Smooth muscle cell (in vitro differentiated cells): Measurements from ENCODE around the gene CRK. TPM values are rescaled to one million over a fixed set of nuclear protein-coding genes. Genes with fewer than 3 reads are reported as not detected.

Experiments used
- DNase-seq: peaks from one replicate; lab custom pipeline; 2025; ENCODE audit not compliant: unreplicated experiment; lab: John Stamatoyannopoulos, UW
- H2AFZ ChIP-seq: fragments of 200-600 bp; sonication (generic); 2 replicates; pipeline ENCODE4 v1.6.0; 2016; ENCODE audit warnings: antibody characterized with exemption, low read depth, mild to moderate bottlenecking
- H3F3A ChIP-seq: fragments of 200-600 bp; sonication (generic); 2 replicates; pipeline ENCODE4 v1.6.0; 2017; ENCODE audit warnings: antibody characterized with exemption, low read depth
- H3K27ac ChIP-seq: fragments of 200-600 bp; sonication (generic); 2 replicates; pipeline ENCODE4 v1.5.1; 2016; ENCODE audit warnings: low read depth, mild to moderate bottlenecking
- H3K27me3 ChIP-seq: fragments of 200-600 bp; sonication (generic); 2 replicates; pipeline ENCODE4 v1.6.1; 2016; ENCODE audit warnings: low read depth, mild to moderate bottlenecking
- H3K36me3 ChIP-seq: fragments of 200-600 bp; sonication (generic); 2 replicates; pipeline ENCODE4 v1.5.1; 2016; ENCODE audit warnings: low read depth
- H3K4me1 ChIP-seq: fragments of 200-600 bp; sonication (generic); 2 replicates; pipeline ENCODE4 v1.5.1; 2016; ENCODE audit warnings: low read depth
- H3K4me2 ChIP-seq: fragments of 200-600 bp; sonication (generic); 2 replicates; pipeline ENCODE4 v1.6.0; 2016; ENCODE audit warnings: mild to moderate bottlenecking
- H3K4me3 ChIP-seq: fragments of 200-600 bp; sonication (generic); 2 replicates; pipeline ENCODE4 v1.5.1; 2016; ENCODE audit warnings: mild to moderate bottlenecking
- H3K79me2 ChIP-seq: fragments of 200-600 bp; sonication (generic); 2 replicates; pipeline ENCODE4 v1.6.0; 2016; ENCODE audit warnings: low read depth, mild to moderate bottlenecking
- H3K9ac ChIP-seq: fragments of 200-600 bp; sonication (generic); 2 replicates; pipeline ENCODE4 v1.6.0; 2016; ENCODE audit warnings: low read depth
- H3K9me3 ChIP-seq: fragments of 200-600 bp; sonication (generic); replicated peaks from 2 replicates; pipeline ENCODE4 v1.5.1; 2016; ENCODE audit warnings: low read depth
- H4K20me1 ChIP-seq: fragments of 200-600 bp; sonication (generic); 2 replicates; pipeline ENCODE4 v1.6.0; 2016; ENCODE audit warnings: low read depth
- WGBS: methylation state at CpG from one replicate; pipeline ENCODE4 v1.1.7; 2016; ENCODE audit warnings: low lambda C conversion rate; 5-methylcytosine and 5-hydroxymethylcytosine counted together
- polyA plus RNA-seq: library from polyadenylated mRNA; unstranded; fragments of >200 nt; fragmentation: Nextera tagmentation; extraction: Ambion mirVana; gene quantifications from 2 replicates; pipeline ENCODE4 v1.2.1, GENCODE V29; 2016
- total RNA-seq: library from RNA; depleted of rRNA; stranded (reverse); fragments of >200 nt; gene quantifications from 2 replicates; pipeline ENCODE4 v1.2.3, GENCODE V29; 2014
- TF ChIP-seq, protein P1 (sequence below): fragments of 200-600 bp; sonication (generic); IDR thresholded peaks from 2 replicates; pipeline ENCODE4 v1.5.1; 2017; ENCODE audit warnings: borderline replicate concordance, mild to moderate bottlenecking, antibody characterized with exemption; ENCODE audit not compliant: insufficient read depth, poor library complexity, severe bottlenecking

The CRK gene
- total and polyA plus RNA-seq, 2 experiments from 2014 or later: 49.7 to 56.8 TPM

DNA sequence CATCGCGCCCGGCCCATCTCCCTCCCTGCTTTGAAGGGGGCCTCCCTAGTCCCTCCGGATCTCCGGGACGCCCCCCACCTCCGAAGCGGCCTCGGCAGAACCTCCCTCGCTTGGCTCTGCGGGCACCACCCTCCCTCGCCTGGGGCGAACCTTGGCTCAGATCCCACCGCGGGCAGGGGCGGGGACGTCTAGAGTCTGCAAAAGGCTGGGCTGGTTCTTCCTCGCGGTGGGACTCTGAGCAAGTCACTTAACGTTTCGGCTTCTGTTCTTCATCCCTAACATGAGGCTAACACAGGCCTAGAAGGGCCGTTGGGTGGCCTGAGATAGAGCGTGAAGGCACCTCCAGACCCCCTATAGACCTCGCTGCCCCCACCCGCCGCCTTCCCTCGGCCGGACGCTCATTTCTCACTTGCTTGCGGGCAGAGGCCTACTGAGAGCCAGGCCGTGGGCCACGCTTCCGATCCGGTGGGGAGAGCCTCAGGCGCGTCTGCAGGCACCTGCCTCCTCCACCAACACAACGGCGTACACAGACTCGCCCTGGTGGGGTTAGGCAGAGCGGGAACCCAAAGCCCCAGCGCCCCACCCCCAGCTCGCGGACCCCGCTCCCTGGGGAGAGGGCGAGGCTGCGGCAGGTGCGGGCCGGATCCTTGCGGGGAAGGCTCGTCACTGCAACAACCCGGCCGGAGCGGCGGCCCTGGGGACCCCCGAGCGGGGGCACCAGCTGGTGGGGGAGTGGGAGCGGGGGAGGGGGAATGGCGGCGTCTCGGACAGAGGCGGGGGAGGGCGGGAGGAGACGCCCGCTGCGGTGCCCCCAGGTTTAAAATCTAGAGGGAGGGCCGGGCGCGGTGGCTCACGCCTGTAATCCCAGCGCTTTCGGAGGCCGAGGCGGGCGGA is 31.0 kb upstream of the CRK start:
- no peak overlapping the region for H2AFZ ChIP-seq

GRCh38 chr17:1485423-1486376 is 29.7 kb upstream of the CRK start:
- Histone ChIP-seq H2AFZ (peak overlapping the region; percentile 66), H3K36me3 (no peaks in the 10 kb centered on the region), H3K4me2 (peak overlapping the region; percentile 85), H3K27ac (peak overlapping the region; percentile 87), H4K20me1 (peaks cover 11% of the 10 kb centered on the region), H3K27me3 (no peaks in the 10 kb centered on the region), H3K79me2 (peaks cover 16% of the 10 kb centered on the region), H3F3A (peaks cover 20% of the 10 kb centered on the region), H3K4me3 (peak overlapping the region; percentile 83), H3K9ac (peak overlapping the region; percentile 84), H3K9me3 (no peaks in the 10 kb centered on the region), H3K4me1 (peaks cover 16% of the 10 kb centered on the region)
- TF ChIP-seq, protein P1, sequence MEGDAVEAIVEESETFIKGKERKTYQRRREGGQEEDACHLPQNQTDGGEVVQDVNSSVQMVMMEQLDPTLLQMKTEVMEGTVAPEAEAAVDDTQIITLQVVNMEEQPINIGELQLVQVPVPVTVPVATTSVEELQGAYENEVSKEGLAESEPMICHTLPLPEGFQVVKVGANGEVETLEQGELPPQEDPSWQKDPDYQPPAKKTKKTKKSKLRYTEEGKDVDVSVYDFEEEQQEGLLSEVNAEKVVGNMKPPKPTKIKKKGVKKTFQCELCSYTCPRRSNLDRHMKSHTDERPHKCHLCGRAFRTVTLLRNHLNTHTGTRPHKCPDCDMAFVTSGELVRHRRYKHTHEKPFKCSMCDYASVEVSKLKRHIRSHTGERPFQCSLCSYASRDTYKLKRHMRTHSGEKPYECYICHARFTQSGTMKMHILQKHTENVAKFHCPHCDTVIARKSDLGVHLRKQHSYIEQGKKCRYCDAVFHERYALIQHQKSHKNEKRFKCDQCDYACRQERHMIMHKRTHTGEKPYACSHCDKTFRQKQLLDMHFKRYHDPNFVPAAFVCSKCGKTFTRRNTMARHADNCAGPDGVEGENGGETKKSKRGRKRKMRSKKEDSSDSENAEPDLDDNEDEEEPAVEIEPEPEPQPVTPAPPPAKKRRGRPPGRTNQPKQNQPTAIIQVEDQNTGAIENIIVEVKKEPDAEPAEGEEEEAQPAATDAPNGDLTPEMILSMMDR: no peak
- DNase-seq: peak; percentile 38
- WGBS: 4% methylated on average over 41 of the region's 127 CpGs

More for the DNA sequence above, 31.0 kb upstream of the CRK start:
- peak; percentile 58 for DNase-seq
- 19% methylated on average over 52 of the region's 74 CpGs for WGBS
- peaks cover 22% of the 10 kb centered on the region for H3K79me2 ChIP-seq
- no peaks in the 10 kb centered on the region for H3K27me3 ChIP-seq
- no peaks in the 10 kb centered on the region for H3K9me3 ChIP-seq
- H3K4me1 ChIP-seq: peaks cover 16% of the 10 kb centered on the region
- TF ChIP-seq, protein P1: no peak
- H3K4me2 ChIP-seq: peak overlapping the region; percentile 85
- H3K27ac ChIP-seq: peak overlapping the region; percentile 87
- peaks cover 1% of the 10 kb centered on the region for H4K20me1 ChIP-seq
- peak overlapping the region; percentile 13 for H3K9ac ChIP-seq
- H3K4me3 ChIP-seq: peak overlapping the region; percentile 83
- peaks cover 20% of the 10 kb centered on the region for H3F3A ChIP-seq
- H3K36me3 ChIP-seq: no peaks in the 10 kb centered on the region

DNA sequence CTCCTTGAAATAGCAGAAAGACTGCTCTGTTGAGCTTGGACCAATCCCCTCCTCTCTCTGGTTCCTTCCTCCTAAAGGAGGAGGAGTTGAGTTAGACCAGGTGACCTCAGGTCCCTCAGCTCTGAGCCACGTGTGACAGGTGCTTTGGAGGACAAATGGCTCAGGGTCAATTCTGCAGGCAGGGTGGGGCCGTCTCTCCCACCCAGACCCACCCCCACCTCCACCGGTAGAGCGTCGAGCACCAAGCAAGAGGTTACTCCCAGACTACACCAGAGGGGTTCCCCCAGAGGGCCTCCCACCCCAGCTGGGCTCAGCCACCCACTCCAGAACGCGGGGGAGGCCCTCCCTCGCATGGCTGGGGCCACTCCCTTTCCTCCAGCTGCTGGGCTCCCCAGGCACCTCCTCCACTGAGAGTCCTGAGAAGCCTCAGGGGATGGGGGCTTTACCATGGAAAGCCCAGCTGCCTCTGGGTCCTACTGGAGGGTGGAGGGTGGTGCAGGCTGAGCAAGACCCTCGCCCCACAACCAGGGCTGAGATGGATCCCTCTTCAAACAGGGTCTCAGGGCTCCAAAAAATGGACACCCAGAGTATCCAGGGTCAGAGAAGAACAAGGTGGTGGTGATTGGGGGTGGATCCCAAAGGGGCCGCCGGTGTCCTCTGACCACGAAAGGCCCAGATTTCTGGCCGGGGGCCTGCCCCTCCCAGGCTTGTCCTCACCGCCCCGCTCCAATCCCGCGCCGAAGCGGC is 28.8 kb upstream of the CRK start:
- H3F3A ChIP-seq: peaks cover 20% of the 10 kb centered on the region
- H3K4me1 ChIP-seq: peaks cover 16% of the 10 kb centered on the region
- 4% methylated on average over 16 of the region's 19 CpGs for WGBS
- TF ChIP-seq, protein P1: no peak
- no peak overlapping the region for H2AFZ ChIP-seq
- peaks cover 11% of the 10 kb centered on the region for H4K20me1 ChIP-seq
- no peak for DNase-seq
- no peaks in the 10 kb centered on the region for H3K27me3 ChIP-seq
- H3K36me3 ChIP-seq: no peaks in the 10 kb centered on the region
- peaks cover 8% of the 10 kb centered on the region for H3K79me2 ChIP-seq
- H3K27ac ChIP-seq: peak overlapping the region; percentile 87
- H3K9me3 ChIP-seq: no peaks in the 10 kb centered on the region
- H3K4me3 ChIP-seq: peak overlapping the region; percentile 83
- H3K4me2 ChIP-seq: peak overlapping the region; percentile 85
- H3K9ac ChIP-seq: peak overlapping the region; percentile 84
